Subcutaneous abdominal adipose tissue (tissue), 5 donors: ENCODE data around the gene CHCHD6.
A peak's percentile ranks its signal among the peaks of the same experiment; 100 is the strongest.

Experiments used
- H3K27ac ChIP-seq: one replicate; pipeline ENCODE4 v1.7.0; 2013; ENCODE audit warnings: low read depth, mild to moderate bottlenecking, inconsistent platforms, low read length, moderate library complexity
- H3K27me3 ChIP-seq, 5 donors: one replicate each; pipeline ENCODE4 v1.7.0; 2013; ENCODE audit warnings: low read length in 5 of 5, inconsistent platforms in 1 of 5; ENCODE audit not compliant: control insufficient read depth in 5 of 5, insufficient read depth in 4 of 5
- H3K36me3 ChIP-seq, 5 donors: one replicate each; pipeline ENCODE4 v1.7.0; 2013; ENCODE audit warnings: low read length in 5 of 5; ENCODE audit not compliant: control insufficient read depth in 5 of 5, insufficient read depth in 5 of 5
- H3K4me1 ChIP-seq, 5 donors: one replicate each; pipeline ENCODE4 v1.7.0; 2013; ENCODE audit warnings: low read length in 5 of 5, mild to moderate bottlenecking in 3 of 5, moderate library complexity in 1 of 5; ENCODE audit not compliant: control insufficient read depth in 5 of 5, insufficient read depth in 5 of 5
- H3K4me3 ChIP-seq, 5 donors: one replicate each; pipeline ENCODE4 v1.7.0; 2013; ENCODE audit warnings: low read length in 5 of 5, low read depth in 1 of 5
- H3K9ac ChIP-seq, 5 donors: one replicate each; pipeline ENCODE4 v1.7.0; 2013; ENCODE audit warnings: low read length in 5 of 5, mild to moderate bottlenecking in 4 of 5, moderate library complexity in 3 of 5
- H3K9me3 ChIP-seq, 5 donors: one replicate each; pipeline ENCODE4 v1.7.0; 2013; ENCODE audit warnings: low read length in 5 of 5; ENCODE audit not compliant: control insufficient read depth in 5 of 5
- donor health status: healthy.
- donor health status: healthy.
- donor health status: healthy.
- donor health status: healthy.
- donor health status: healthy.

The CHCHD6 gene

GRCh38 chr3:126971891-126972351, 267.9 kb downstream of the CHCHD6 start:
- Histone ChIP-seq H3K9ac (no peak overlapping the region), H3K4me3 (no peak overlapping the region), H3K4me1 (peaks cover 0 to 26% (median 16%) of the 10 kb centered on the region in 5 donors), H3K36me3 (no peaks in the 10 kb centered on the region), H3K27me3 (peaks cover 0 to 5% (median 2%) of the 10 kb centered on the region in 5 donors), H3K9me3 (peaks cover 5 to 18% (median 15%) of the 10 kb centered on the region in 5 donors), H3K27ac (no peak overlapping the region)

DNA sequence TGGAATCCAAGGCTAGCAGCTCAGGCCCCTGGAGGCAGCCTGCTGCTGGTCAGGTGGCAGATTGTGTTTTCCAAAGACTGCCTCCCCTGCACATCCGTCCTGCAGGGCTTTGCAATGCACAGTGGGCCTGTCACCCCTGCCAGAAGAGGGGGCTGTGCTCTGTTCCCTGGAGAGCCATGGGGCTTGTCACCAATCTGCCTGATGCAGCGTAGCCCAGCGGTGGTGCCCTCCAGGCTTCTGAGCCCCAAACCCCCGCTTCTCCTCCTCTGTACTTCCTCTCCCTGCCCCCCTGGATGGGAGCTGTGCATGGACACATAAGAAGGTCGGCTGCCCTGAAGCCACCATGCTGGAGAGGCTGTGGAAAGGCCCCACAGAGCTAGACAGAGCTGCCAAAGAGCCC, 268.8 kb downstream of the CHCHD6 start:
- Histone ChIP-seq H3K9ac (no peak overlapping the region), H3K36me3 (no peaks in the 10 kb centered on the region), H3K9me3 (peaks cover 5 to 18% (median 15%) of the 10 kb centered on the region in 5 donors), H3K27ac (no peak overlapping the region), H3K4me3 (no peak overlapping the region), H3K27me3 (peaks cover 0 to 5% (median 2%) of the 10 kb centered on the region in 5 donors), H3K4me1 (peaks cover 0 to 26% (median 16%) of the 10 kb centered on the region in 5 donors)

- peaks cover 0 to 5% (median 4%) of the 10 kb centered on the region in 5 donors for H3K27me3 ChIP-seq
- no peaks in the 10 kb centered on the region for H3K36me3 ChIP-seq
- H3K27ac ChIP-seq, result no peak overlapping the region
- no peak overlapping the region for H3K9ac ChIP-seq
- H3K4me3 ChIP-seq, result no peak overlapping the region
- peaks cover 5 to 18% (median 15%) of the 10 kb centered on the region in 5 donors for H3K9me3 ChIP-seq
- H3K4me1 ChIP-seq, result peaks cover 0 to 28% (median 16%) of the 10 kb centered on the region in 5 donors
Measured at GRCh38 chr3:126973814-126974213, 269.8 kb downstream of the CHCHD6 start.

DNA sequence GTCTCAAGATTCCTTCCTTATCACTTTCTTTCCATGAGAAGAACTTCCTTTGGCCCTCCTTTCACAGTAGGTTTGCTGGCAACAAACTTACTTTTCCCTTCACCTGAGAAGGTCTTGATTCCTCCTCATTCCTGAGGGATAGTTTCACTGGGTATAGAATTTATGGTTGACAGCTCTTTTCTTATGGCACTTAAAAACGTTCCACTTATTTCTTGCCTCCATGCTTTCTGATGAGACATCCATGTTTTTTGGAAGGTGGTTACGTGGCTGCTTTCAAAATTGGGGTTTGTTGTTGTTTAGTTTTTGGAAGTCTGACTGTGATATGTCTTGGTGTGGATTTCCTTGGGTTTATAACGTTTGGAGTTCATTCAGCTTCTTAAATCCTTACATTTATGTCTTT, 270.7 kb downstream of the CHCHD6 start:
- Histone ChIP-seq H3K27me3 (peaks cover 0 to 5% (median 4%) of the 10 kb centered on the region in 5 donors), H3K4me1 (peaks cover 0 to 33% (median 16%) of the 10 kb centered on the region in 5 donors), H3K27ac (no peak overlapping the region), H3K9me3 (peaks cover 5 to 18% (median 15%) of the 10 kb centered on the region in 5 donors), H3K9ac (no peak overlapping the region), H3K4me3 (no peak overlapping the region), H3K36me3 (no peaks in the 10 kb centered on the region)

GRCh38 chr3:126976906-126977305, 272.9 kb downstream of the CHCHD6 start:
- H3K9me3 ChIP-seq, result peaks cover 5 to 18% (median 15%) of the 10 kb centered on the region in 5 donors
- no peak overlapping the region for H3K9ac ChIP-seq
- no peaks in the 10 kb centered on the region for H3K36me3 ChIP-seq
- H3K4me3 ChIP-seq, result no peak overlapping the region
- H3K4me1 ChIP-seq, result peaks cover 0 to 25% (median 11%) of the 10 kb centered on the region in 5 donors
- peaks cover 0 to 5% (median 3%) of the 10 kb centered on the region in 5 donors for H3K27me3 ChIP-seq
- H3K27ac ChIP-seq, result no peak overlapping the region

DNA sequence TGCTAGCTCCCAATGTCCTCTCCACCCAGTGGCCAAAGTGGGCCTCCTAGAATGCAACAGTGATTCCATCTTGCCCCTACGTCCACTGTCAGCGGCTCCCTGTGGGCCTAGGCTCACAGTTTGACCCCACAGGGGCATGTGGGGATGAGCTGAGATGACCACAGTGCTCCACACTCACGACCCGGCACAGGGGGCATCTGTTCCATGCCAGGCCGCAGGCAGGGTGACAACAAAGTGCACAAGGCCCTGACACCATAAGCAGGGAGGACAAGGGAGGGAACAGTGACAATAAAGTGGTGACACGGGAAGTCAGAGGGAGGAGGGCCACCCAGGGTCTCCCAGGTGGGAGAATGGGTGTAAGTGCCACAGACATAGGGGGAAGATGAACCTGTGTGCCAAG, 273.8 kb downstream of the CHCHD6 start:
- H3K36me3 ChIP-seq, result no peaks in the 10 kb centered on the region
- peaks cover 0 to 4% (median 0%) of the 10 kb centered on the region in 5 donors for H3K27me3 ChIP-seq
- no peak overlapping the region for H3K9ac ChIP-seq
- H3K4me1 ChIP-seq, result peaks cover 0 to 24% (median 11%) of the 10 kb centered on the region in 5 donors
- H3K9me3 ChIP-seq, result peaks cover 5 to 18% (median 15%) of the 10 kb centered on the region in 5 donors
- H3K4me3 ChIP-seq, result no peak overlapping the region
- no peak overlapping the region for H3K27ac ChIP-seq

GRCh38 chr3:126978291-126978690, 274.3 kb downstream of the CHCHD6 start:
- Histone ChIP-seq H3K27me3 (peaks cover 0 to 4% (median 0%) of the 10 kb centered on the region in 5 donors), H3K36me3 (no peaks in the 10 kb centered on the region), H3K4me3 (no peak overlapping the region), H3K4me1 (peaks cover 0 to 19% (median 9%) of the 10 kb centered on the region in 5 donors), H3K27ac (no peak overlapping the region), H3K9ac (no peak overlapping the region), H3K9me3 (peaks cover 5 to 18% (median 15%) of the 10 kb centered on the region in 5 donors)

DNA sequence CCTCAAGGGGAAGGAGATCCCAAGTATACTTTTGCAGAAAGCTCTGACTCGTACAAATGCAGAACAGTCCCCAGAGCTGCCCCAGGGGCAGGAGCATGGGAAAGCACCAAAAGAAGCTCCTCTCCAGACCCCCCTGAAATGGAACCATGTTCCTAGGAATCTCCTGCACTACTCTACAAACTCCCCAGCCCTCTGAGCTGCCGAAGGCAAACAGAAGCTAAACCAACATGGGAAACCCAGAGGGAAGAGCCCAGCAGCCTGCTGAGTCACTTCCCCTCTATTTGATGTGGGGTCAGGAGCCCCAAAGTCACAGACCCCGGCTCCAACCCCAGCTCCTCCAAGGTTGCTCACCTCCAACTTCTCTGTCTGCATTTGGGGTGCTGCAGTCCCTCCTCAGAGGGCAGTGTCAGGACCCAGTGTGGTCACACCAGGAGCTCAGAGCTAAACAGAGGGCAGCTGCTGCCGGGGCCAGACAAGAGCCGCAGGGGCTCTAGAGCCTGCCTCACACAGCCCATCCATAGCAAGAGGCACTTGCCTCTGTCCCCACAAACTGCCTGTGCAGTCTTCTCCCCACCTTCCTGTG, 275.1 kb downstream of the CHCHD6 start:
- Histone ChIP-seq H3K36me3 (no peaks in the 10 kb centered on the region), H3K9ac (no peak overlapping the region), H3K9me3 (peaks cover 5 to 15% (median 9%) of the 10 kb centered on the region in 5 donors)

DNA sequence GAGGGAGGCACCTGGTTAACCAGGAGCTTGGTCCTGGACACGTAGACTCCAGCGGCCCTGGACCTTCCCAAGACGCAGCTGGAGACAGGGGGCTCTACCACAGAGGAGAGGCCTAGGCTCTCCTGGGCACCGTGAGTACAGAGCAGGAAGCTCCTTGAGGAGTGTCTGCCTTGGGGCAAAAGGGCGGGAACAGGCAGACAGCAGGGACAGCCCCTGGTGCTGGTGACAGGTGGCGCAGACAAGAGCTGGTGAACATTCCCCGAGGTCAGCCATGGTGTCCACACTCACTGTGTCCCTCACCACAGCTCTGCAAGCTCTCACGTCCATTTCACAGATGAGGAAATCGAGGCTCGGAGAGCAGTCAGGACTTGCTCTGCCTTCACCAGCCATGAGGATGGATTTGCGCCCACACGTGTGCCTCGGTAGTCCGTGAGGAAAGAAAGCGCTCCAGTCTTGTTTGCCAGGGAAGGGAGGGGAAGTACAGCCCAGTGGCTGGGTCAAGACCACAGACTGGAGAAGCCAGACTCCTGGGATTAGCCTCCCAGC, 276.3 kb downstream of the CHCHD6 start:
- H3K27me3 ChIP-seq, result peaks cover 0 to 4% (median 0%) of the 10 kb centered on the region in 5 donors
- H3K4me3 ChIP-seq, result no peak overlapping the region

More for the DNA sequence above, 275.1 kb downstream of the CHCHD6 start:
- Histone ChIP-seq H3K27me3 (peaks cover 0 to 4% (median 0%) of the 10 kb centered on the region in 5 donors), H3K4me1 (peaks cover 0 to 25% (median 14%) of the 10 kb centered on the region in 5 donors), H3K27ac (no peak overlapping the region), H3K4me3 (no peak overlapping the region)

GRCh38 chr3:126982126-126982470, 278.1 kb downstream of the CHCHD6 start:
- peak overlapping the region in 4 of 5 donors; percentile 48 to 67 (median 53) for H3K4me3 ChIP-seq
- peak overlapping the region in 2 of 5 donors; percentile 37 to 74 for H3K9ac ChIP-seq
- H3K27me3 ChIP-seq, result peaks cover 0 to 4% (median 0%) of the 10 kb centered on the region in 5 donors

More for the DNA sequence above, 276.3 kb downstream of the CHCHD6 start:
- peaks cover 0 to 5% (median 0%) of the 10 kb centered on the region in 5 donors for H3K9me3 ChIP-seq
- H3K27ac ChIP-seq, result no peak overlapping the region
- no peak overlapping the region for H3K9ac ChIP-seq
- no peaks in the 10 kb centered on the region for H3K36me3 ChIP-seq
- peaks cover 0 to 37% (median 26%) of the 10 kb centered on the region in 5 donors for H3K4me1 ChIP-seq

More at GRCh38 chr3:126982126-126982470, 278.1 kb downstream of the CHCHD6 start:
- peaks cover 0 to 47% (median 33%) of the 10 kb centered on the region in 5 donors for H3K4me1 ChIP-seq
- no peaks in the 10 kb centered on the region for H3K36me3 ChIP-seq
- H3K9me3 ChIP-seq, result no peaks in the 10 kb centered on the region
- H3K27ac ChIP-seq, result no peak overlapping the region
